ENCODE results near the gene PTPN9.
"Not testable (repeated sequence)": the region's sequence is repeated elsewhere in the genome, so short reads cannot be mapped to it uniquely, and the experiment has no call there.

The PTPN9 gene

GRCh38 chr15:75596703-75597345 is 17.7 kb upstream of the PTPN9 start:
- DNase-seq (ENCODE audit: low read depth, low spot score), result no peak
- no peak overlapping the region for H3K4me3 ChIP-seq (ENCODE audit: low read depth, low read length)
- in situ Hi-C loops (cut with HindIII; ENCODE audit: low sequenced_read_pairs), result no loop called here
- TF ChIP-seq CTCF (IDR thresholded peaks at IDR 0.05; ENCODE audit: low read depth, low read length), result no peak

- no peak overlapping the region for H3K4me3 ChIP-seq (ENCODE audit: low read depth, low read length)
- in situ Hi-C loops (cut with HindIII; ENCODE audit: low sequenced_read_pairs), result no loop called here
- DNase-seq (ENCODE audit: low read depth, low spot score), result no peak
Measured at GRCh38 chr15:75594276-75594675, 15.2 kb upstream of the PTPN9 start.

GRCh38 chr15:75591655-75592364 is 12.7 kb upstream of the PTPN9 start:
- TF ChIP-seq CTCF (IDR thresholded peaks at IDR 0.05; ENCODE audit: low read depth, low read length), result no peak
- H3K4me3 ChIP-seq (ENCODE audit: low read depth, low read length), result no peak overlapping the region
- no peak for DNase-seq (ENCODE audit: low read depth, low spot score)
- in situ Hi-C loops (cut with HindIII; ENCODE audit: low sequenced_read_pairs), result no loop called here

More at GRCh38 chr15:75594276-75594675, 15.2 kb upstream of the PTPN9 start:
- TF ChIP-seq CTCF (IDR thresholded peaks at IDR 0.05; ENCODE audit: low read depth, low read length), result no peak

GRCh38 chr15:75590239-75590638 is 11.1 kb upstream of the PTPN9 start:
- in situ Hi-C loops (cut with HindIII; ENCODE audit: low sequenced_read_pairs), result no loop called here
- no peak overlapping the region for H3K4me3 ChIP-seq (ENCODE audit: low read depth, low read length)
- no peak for DNase-seq (ENCODE audit: low read depth, low spot score)
- no peak for TF ChIP-seq CTCF (IDR thresholded peaks at IDR 0.05; ENCODE audit: low read depth, low read length)

- H3K4me3 ChIP-seq (ENCODE audit: low read depth, low read length), result no peak overlapping the region
- in situ Hi-C loops (cut with HindIII; ENCODE audit: low sequenced_read_pairs), result no loop called here
- DNase-seq (ENCODE audit: low read depth, low spot score), result no peak
- no peak for TF ChIP-seq CTCF (IDR thresholded peaks at IDR 0.05; ENCODE audit: low read depth, low read length)
Measured at GRCh38 chr15:75589071-75589470, 10.0 kb upstream of the PTPN9 start.

- DNase-seq (ENCODE audit: low read depth, low spot score); in situ Hi-C loops (cut with HindIII; ENCODE audit: low sequenced_read_pairs); H3K4me3 ChIP-seq (ENCODE audit: low read depth, low read length): not testable (repeated sequence)
Measured at GRCh38 chr15:75586422-75586821, 7.3 kb upstream of the PTPN9 start.

- in situ Hi-C loops (cut with HindIII; ENCODE audit: low sequenced_read_pairs), result no loop called here
- no peak for TF ChIP-seq CTCF (IDR thresholded peaks at IDR 0.05; ENCODE audit: low read depth, low read length)
- no peak for DNase-seq (ENCODE audit: low read depth, low spot score)
- H3K4me3 ChIP-seq (ENCODE audit: low read depth, low read length), result no peak overlapping the region
Measured at GRCh38 chr15:75584121-75584520, 5.0 kb upstream of the PTPN9 start.

Data from astrocyte of the spinal cord (primary cell).